Ovary (tissue), 3 donors: ENCODE data around the gene TRPV3.

Experiments used
- EP300 ChIP-seq: sonication (generic); formaldehyde crosslinking; IDR thresholded peaks from one replicate; pipeline ENCODE4 v1.6.1; 2017; ENCODE audit warnings: antibody characterized with exemption
- POLR2A ChIP-seq: fragments of 450-650 bp; IDR thresholded peaks from one replicate; pipeline ENCODE4 v1.6.1; 2017; ENCODE audit warnings: antibody characterized with exemption, mild to moderate bottlenecking, moderate library complexity
- TF ChIP-seq, protein P1 (sequence below), 3 donors: fragments of 450-650 bp in 2 of 3; fragments of 200-600 bp in 1 of 3; IDR thresholded peaks; one replicate each; pipeline versions ENCODE4 v1.5.1 to v1.8.0; 2016 to 2022; ENCODE audit warnings: antibody characterized with exemption in 3 of 3, mild to moderate bottlenecking in 1 of 3
- donor health status: DM: no; HTN: no; CAD: no.

DNA sequence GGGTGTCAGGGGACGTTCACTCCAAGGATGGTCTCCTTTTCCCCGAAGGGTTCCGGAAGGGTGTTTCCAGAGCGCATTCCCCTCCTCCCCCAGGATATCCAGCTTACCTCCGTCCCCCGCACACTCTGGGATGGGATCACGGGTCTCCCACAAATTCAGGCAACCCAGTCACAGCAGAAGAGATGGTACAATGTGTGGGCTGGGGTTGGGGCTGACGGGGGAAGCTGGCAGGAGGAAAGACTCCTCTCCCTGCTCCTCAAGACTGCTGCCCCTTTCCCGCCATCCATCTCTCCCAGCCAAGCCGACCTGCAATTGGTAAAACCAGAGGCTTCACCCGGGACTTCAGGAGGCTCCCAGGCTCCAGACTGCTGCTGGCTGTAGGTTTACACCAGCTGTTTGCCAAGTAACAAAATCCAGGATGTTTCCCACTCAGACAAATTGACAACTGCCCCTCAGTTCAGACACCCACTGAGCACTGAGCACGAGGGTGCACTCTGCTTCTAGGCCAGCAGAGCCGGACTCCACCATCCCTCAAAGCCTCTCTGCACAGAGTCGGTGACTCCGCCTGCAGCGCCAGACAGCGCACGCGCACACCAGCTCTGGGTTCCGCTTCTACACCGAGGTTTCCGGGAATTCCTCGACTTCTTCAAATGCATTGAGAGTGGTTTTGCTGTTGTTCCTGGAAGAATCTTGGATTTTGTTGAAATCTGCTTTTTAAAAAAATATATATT, 44.1 kb downstream of the TRPV3 start:
- TF ChIP-seq, protein P1, sequence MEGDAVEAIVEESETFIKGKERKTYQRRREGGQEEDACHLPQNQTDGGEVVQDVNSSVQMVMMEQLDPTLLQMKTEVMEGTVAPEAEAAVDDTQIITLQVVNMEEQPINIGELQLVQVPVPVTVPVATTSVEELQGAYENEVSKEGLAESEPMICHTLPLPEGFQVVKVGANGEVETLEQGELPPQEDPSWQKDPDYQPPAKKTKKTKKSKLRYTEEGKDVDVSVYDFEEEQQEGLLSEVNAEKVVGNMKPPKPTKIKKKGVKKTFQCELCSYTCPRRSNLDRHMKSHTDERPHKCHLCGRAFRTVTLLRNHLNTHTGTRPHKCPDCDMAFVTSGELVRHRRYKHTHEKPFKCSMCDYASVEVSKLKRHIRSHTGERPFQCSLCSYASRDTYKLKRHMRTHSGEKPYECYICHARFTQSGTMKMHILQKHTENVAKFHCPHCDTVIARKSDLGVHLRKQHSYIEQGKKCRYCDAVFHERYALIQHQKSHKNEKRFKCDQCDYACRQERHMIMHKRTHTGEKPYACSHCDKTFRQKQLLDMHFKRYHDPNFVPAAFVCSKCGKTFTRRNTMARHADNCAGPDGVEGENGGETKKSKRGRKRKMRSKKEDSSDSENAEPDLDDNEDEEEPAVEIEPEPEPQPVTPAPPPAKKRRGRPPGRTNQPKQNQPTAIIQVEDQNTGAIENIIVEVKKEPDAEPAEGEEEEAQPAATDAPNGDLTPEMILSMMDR (IDR thresholded peaks at IDR 0.05): no peak
- TF ChIP-seq POLR2A: no peak
- TF ChIP-seq EP300: no peak
